ENCODE data around the gene FAM180A. TPM values are rescaled to one million over a fixed set of nuclear protein-coding genes. Genes with fewer than 3 reads are reported as not detected.

Gene FAM180A
- total RNA-seq, 1 experiment from 2014 or later: not detected

GRCh38 chr7:135742371-135742770, 6.2 kb downstream of the FAM180A start:
- peaks cover 14% of the 10 kb centered on the region for H3K4me1 Mint-ChIP-seq
- H3K4me3 Mint-ChIP-seq: no peak overlapping the region
- no peaks in the 10 kb centered on the region for H3K36me3 Mint-ChIP-seq
- no peaks in the 10 kb centered on the region for H3K9me3 Mint-ChIP-seq
- ATAC-seq (no peak), DNase-seq (ENCODE audit: low spot score) (no peak)
- H3K27ac Mint-ChIP-seq: no peak overlapping the region
- CTCF ChIA-PET: interaction anchor here (1.0 kb wide), 1 partner anchor 32 kb away, joined by 6 read pairs; no protein-coding TSS in a partner anchor
- POLR2A ChIA-PET: no interaction called here
- no peaks in the 10 kb centered on the region; the same call in 1 of the 2 replicates for H3K27me3 Mint-ChIP-seq (ENCODE audit: low read depth)
- TF ChIP-seq ESRRA (CRISPR knock-in tag; IDR thresholded peaks at IDR 0.05; ENCODE audit: borderline replicate concordance) (no peak), JAZF1 (CRISPR knock-in tag; IDR thresholded peaks at IDR 0.05) (no peak), TCF7 (CRISPR knock-in tag; IDR thresholded peaks at IDR 0.05; ENCODE audit: low read depth) (no peak), ATF3 (CRISPR knock-in tag; conservative IDR thresholded peaks at IDR 0.05) (no peak), HMGXB4 (CRISPR knock-in tag; IDR thresholded peaks at IDR 0.05) (no peak), ATF1 (CRISPR knock-in tag; IDR thresholded peaks at IDR 0.05) (no peak), MLX (CRISPR knock-in tag; IDR thresholded peaks at IDR 0.05) (no peak), HMGA2 (CRISPR knock-in tag; IDR thresholded peaks at IDR 0.05) (no peak), ZNF532 (CRISPR knock-in tag; IDR thresholded peaks at IDR 0.05; ENCODE audit: borderline replicate concordance) (no peak), ZMAT4 (CRISPR knock-in tag; IDR thresholded peaks at IDR 0.05) (no peak), ZSCAN18 (CRISPR knock-in tag; IDR thresholded peaks at IDR 0.05) (no peak), MYBL2 (CRISPR knock-in tag; IDR thresholded peaks at IDR 0.05) (no peak), RELA (CRISPR knock-in tag; IDR thresholded peaks at IDR 0.05; ENCODE audit: borderline replicate concordance) (no peak), ZNF671 (CRISPR knock-in tag; IDR thresholded peaks at IDR 0.05) (no peak), TEAD1 (CRISPR knock-in tag; IDR thresholded peaks at IDR 0.05) (no peak), GRHL2 (CRISPR knock-in tag; IDR thresholded peaks at IDR 0.05; ENCODE audit: insufficient replicate concordance, severe bottlenecking) (no peak), USF1 (CRISPR knock-in tag; IDR thresholded peaks at IDR 0.05) (no peak), NFYB (CRISPR knock-in tag; conservative IDR thresholded peaks at IDR 0.05; ENCODE audit: low read depth) (no peak), E2F5 (CRISPR knock-in tag; IDR thresholded peaks at IDR 0.05) (no peak)

Measured in WTC11 (cell line).